ENCODE data around the gene PRIM2.
"Not testable (repeated sequence)": the region's sequence is repeated elsewhere in the genome, so short reads cannot be mapped to it uniquely, and the experiment has no call there.

The PRIM2 gene

GRCh38 chr6:57365076-57365583 is 47.7 kb downstream of the PRIM2 start:
- peak; percentile 7 for DNase-seq (ENCODE audit: low read depth)

GRCh38 chr6:57368965-57369731 is 51.7 kb downstream of the PRIM2 start:
- DNase-seq (ENCODE audit: low read depth) = not testable (repeated sequence)

DNA sequence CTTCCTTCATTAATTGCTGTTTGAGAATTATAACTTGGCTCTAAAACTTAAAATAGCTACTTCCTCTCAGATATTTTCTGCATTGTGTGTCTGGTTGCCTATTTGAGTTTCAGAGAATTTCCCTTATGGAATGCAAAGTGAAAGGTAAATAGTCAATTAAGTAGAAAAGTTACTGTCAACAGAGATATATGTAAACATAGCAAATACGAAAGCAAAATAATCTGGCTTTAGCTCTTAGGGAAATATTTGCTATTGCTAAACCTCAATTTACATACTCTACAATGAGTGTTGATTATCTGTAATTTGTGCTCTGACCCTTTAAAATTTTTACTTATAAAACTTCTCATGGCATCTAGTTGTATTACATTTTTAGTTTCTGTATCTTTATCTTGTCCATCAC is 54.3 kb downstream of the PRIM2 start:
- not testable (repeated sequence) for DNase-seq (ENCODE audit: low read depth)

DNA sequence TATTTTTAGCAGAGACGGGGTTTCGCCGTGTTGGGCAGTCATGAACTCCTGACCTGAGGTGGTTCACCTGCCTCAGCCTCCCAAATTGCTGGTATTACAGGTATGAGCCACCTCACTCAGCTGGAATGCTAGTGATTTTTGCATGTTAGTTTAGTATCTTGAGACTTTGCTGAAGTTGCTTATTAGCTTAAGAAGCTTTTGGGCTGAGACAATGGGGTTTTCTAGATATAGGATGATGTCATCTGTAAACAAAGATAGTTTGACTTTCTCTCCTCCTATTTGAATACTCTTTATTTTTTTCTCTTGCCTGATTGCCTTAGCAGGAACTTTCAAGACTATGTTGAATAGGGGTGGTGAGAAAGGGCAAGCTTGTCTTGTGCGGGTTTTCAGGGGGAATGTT is 57.3 kb downstream of the PRIM2 start:
- DNase-seq (ENCODE audit: low read depth) = not testable (repeated sequence)

- DNase-seq (ENCODE audit: low read depth) = not testable (repeated sequence)
Observed at GRCh38 chr6:57376083-57376482, 58.7 kb downstream of the PRIM2 start.

DNA sequence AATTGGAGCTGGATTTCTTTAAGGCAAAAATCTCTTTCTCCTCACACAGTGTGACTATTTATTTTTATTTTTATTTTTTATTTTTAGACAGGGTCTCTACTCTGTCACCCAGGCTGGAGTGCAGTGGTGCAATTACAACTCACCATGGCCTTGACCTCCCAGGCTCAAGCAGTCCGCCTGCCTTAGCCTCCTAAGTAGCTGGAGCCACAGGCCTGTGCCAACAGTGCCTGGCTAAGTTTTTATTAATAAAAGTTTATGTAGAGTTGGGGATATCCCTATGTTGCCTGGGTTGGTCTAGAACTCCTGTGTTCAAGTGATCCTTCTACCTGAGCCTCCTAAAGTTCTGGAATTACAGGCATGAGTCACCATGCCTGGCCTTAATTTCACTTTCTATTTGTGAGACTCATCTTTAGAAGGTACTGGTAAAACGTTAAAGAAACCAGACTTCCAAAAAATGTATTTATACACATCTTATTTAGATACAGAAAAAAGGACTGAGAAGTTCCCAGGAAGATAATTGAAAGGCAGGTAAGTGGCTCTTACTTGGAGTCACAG is 71.7 kb downstream of the PRIM2 start:
- DNase-seq (ENCODE audit: low read depth) = not testable (repeated sequence)

- not testable (repeated sequence) for DNase-seq (ENCODE audit: low read depth)
Observed at GRCh38 chr6:57390818-57391217, 73.4 kb downstream of the PRIM2 start.

DNA sequence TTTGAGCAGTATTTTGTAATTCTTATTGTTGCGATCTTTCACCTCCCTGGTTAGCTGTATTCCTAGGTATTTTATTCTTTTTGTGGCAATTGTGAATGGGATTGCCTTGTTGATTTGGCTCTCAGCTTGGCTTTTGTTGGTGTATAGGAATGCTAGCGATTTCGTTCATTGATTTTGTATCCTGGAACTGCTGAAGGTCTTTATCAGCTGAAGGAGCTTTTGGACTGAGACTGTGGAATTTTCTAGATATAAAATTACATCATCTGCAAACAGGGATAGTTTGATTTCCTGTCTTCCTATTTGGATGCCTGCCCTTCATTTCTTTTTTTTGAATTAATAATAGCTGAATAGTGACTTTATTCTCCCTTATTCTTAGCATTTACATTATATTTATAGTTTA is 74.6 kb downstream of the PRIM2 start:
- not testable (repeated sequence) for DNase-seq (ENCODE audit: low read depth)

DNA sequence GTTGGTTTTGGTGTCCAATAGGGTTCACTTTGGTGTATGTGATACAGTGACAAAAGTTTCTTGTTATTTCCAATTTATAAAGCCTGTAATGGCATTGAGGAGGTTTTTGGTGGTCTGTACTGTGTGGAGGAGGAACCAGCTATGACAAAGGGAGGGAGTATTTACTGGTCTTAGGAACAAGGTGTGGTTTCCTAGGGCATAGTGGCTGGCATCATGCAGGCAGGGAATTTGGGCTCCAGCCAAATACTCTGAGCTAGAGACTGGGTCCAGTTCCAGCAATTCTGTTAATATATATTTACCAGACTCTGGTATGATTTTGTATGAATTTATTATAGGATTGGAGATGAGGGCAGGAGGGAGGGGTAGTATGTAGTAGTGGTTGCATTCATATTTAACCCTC is 101.9 kb downstream of the PRIM2 start:
- not testable (repeated sequence) for DNase-seq (ENCODE audit: low read depth)

- DNase-seq (ENCODE audit: low read depth) = no peak
Observed at GRCh38 chr6:57421503-57421902, 104.1 kb downstream of the PRIM2 start.

DNA sequence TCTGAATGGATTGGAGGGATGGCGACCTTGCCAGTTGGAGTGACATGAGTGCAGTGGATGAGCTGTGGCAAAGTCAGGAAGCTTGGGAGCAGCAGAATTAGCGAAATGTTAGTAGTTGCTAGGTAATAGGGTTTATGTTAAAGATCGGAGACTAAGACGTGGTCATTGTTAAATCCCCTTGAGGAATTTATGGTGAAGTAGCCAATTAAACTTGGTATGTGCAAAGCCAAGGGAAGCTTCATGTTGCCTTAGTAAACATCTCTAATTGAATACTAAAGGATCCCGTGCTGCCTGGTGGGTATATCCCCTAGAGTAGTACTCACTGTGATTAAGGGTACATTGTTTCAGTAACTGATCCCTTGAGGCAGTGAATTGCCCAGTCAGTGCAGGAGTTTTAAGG is 106.0 kb downstream of the PRIM2 start:
- DNase-seq (ENCODE audit: low read depth) = no peak

DNA sequence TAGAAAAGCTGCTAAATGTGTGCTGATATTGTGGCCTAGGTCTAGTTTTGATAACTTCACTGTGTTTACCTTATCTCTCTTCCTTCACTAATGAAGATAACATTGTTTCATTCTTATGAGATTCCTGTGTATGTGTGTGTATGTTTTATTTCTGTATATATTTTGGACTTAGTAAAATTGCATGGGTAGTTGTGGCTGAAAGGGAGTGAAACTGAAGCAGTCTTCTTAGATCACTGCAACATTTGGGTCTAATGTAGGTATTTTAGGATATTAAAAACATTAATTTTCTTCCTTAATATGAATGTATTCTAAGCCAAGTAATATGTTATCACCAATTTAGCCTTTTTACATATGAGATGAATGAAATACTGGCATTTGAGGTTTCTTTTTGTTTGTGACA is 114.3 kb downstream of the PRIM2 start:
- not testable (repeated sequence) for DNase-seq (ENCODE audit: low read depth)

- no peak for DNase-seq (ENCODE audit: low read depth)
Observed at GRCh38 chr6:57432157-57432556, 114.7 kb downstream of the PRIM2 start.

DNA sequence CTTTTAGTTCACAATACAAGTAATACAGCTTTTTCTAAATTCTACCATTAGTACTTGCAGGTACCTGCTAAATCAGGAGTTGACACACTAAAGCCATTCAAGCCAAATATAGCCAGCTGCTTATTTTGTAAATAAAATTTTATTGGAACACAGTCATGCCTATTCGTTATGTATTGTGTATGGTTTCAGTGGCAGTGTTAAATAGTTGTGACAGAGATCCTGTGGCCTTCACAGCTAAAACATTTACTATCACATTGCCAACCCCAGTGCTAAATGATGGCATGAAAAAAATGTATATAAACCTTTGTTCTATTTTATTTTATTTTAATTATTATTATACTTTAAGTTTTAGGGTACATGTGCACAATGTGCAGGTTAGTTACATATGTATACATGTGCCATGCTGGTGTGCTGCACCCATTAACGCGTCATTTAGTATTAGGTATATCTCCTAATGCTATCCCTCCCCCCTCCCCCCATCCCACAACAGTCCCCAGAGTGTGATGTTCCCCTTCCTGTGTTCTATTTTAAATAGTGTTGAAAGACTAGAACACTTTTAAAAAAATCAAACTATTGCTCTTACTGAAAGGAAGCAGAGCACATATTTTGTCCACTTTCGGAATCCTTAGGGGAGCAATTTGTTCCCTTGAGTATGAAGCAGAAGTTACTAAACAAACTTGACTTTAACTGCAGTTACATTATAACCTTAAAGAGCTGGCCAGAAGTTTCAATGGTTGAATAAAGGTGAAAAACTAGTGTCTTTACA is 115.7 kb downstream of the PRIM2 start:
- no peak for DNase-seq (ENCODE audit: low read depth)

DNA sequence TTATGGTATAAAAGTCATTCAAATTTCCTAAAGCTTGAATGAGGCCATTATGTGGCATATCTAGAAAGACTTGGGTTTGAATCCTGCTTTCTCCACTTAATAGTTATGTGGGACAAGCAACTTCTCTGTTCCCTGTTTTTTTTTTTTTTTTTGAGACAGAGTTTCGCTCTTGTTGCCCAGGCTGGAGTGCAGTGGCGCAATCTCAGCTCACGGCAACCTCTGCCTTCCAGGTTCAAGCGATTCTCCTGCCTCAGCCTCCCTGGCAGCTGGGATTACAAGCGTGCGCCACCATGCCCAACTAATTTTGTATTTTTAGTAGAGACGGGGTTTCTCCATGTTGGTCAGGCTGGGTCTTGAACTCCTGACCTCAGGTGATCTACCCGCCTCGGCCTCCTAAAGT is 116.4 kb downstream of the PRIM2 start:
- not testable (repeated sequence) for DNase-seq (ENCODE audit: low read depth)

DNA sequence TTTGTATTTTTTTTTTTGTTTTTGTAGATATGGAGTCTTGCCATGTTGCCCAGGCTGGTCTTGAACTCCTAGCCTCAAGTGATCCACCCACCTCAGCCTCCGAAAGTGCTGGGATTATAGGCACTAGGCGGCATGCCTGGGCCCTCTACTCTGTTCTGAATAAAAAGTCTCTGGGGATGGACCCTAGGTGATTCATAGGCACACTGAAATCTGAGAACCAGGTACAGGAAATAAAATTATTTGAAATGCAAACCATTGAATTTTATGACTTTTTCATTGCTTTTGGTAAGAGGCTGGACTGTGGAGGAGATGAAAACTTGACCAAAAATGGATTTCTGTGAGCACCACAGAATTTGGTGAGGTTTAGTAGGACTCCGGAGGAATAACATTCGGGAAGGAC is 117.5 kb downstream of the PRIM2 start:
- no peak for DNase-seq (ENCODE audit: low read depth)

- no peak for DNase-seq (ENCODE audit: low read depth)
Observed at GRCh38 chr6:57435475-57436160, 118.2 kb downstream of the PRIM2 start.

DNA sequence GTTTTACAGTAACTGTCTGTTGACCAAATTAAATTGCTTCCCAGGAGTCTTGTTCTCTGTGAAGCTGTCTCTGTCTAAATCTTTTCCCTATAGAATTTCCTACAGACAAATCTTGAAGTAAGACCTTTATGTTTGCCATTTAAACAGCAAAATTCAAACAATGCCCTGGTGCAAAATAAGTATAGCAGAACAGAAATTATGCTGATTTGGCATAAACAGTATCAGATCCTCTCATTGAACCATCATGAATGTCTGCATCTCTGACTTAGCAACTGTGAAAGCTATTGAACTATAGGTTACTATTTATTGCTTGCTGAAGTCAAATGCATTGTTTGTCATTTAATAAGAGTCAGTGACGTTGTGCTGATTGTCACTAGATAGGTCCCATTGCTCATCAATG is 123.3 kb downstream of the PRIM2 start:
- not testable (repeated sequence) for DNase-seq (ENCODE audit: low read depth)

DNA sequence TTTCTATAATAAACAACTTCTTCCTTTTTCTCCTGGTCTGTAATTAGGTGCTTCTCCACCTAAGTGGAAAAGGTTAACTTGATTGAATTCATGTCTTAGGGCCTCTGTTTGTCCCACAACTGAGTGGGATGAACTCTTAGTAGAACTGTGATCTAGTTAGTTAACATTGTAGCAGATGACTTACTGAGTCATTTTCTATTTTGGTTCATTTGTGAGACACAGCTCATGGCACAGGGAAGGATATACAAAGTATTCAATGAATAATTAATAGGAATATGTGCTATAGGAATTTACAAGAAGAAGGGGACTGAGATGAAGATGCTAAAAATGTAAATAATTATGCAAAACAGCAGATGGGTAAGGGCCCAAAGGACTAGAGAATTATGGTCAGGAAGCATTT is 124.7 kb downstream of the PRIM2 start:
- not testable (repeated sequence) for DNase-seq (ENCODE audit: low read depth)

GRCh38 chr6:57443181-57443580 is 125.8 kb downstream of the PRIM2 start:
- not testable (repeated sequence) for DNase-seq (ENCODE audit: low read depth)

GRCh38 chr6:57444787-57445186 is 127.4 kb downstream of the PRIM2 start:
- DNase-seq (ENCODE audit: low read depth) = not testable (repeated sequence)

- not testable (repeated sequence) for DNase-seq (ENCODE audit: low read depth)
Observed at GRCh38 chr6:57445379-57445778, 127.9 kb downstream of the PRIM2 start.

Measured in stromal cell of bone marrow (primary cell).